M059J (cell line): ENCODE measurements around the gene PCDHGB4. TPM values are rescaled to one million over a fixed set of nuclear protein-coding genes. Genes with fewer than 3 reads are reported as not detected.
A peak's percentile ranks its signal among the peaks of the same experiment; 100 is the strongest.
"Not testable (repeated sequence)": the region's sequence is repeated elsewhere in the genome, so short reads cannot be mapped to it uniquely, and the experiment has no call there.

Experiments
- DNase-seq: peaks from one replicate; pipeline ENCODE4 v3.0.0-alpha.2; 2012; ENCODE audit warnings: low read depth
- total RNA-seq: library from RNA; depleted of rRNA; stranded (reverse); fragments of >200 nt; shearing (Covaris generic); gene quantifications from 2 replicates; pipeline ENCODE4 v1.2.3, GENCODE V29; 2014; rRNA removed

Gene PCDHGB4
- total RNA-seq = not detected in 2 replicates

GRCh38 chr5:141387557-141388311 lies at the start of gene PCDHGB4:
Gene PCDHGB4 (plus strand): TSS chr5:141387698. CDS start chr5:141387885, 187 bp downstream.
- not testable (repeated sequence) for DNase-seq

DNA sequence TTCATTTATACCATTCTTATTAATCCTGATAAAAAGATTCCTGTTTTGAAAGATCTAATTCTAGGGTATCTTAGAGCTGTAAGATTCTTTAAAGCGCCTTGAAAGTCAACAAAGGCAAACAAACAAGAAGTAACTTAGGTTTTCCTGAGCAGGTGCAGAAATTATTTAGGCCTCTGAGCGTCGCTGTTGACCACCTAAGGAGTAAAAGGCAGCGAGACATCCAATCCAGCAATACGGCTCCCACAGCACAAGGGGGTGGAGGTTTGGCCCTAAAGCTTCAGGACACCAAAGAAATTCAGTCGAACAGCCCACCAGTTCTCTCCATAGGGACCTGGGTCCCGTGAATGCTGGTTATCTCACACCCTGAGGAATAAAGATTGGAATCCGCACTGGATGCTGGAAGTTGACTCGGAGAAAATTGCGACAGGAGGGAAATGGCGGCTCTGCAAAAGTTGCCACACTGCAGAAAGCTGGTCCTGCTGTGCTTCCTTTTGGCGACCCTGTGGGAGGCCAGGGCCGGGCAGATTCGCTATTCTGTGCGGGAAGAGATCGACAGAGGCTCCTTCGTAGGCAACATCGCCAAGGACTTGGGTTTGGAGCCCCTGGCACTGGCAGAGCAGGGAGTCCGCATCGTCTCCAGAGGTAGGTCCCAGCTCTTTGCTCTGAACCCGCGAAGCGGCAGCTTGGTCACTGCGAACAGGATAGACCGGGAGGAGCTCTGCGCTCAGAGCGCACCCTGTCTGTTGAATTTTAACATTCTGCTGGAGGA lies 48.8 kb upstream of the PCDHGB4 start, which contains the start of gene PCDHGA2:
TSS of gene PCDHGA2 (plus strand) at position 223 of the 769 bp plus-strand sequence.
- no peak for DNase-seq

GRCh38 chr5:141340781-141341354 lies 46.6 kb upstream of the PCDHGB4 start:
- not testable (repeated sequence) for DNase-seq

GRCh38 chr5:141342773-141343172 lies 44.7 kb upstream of the PCDHGB4 start:
- DNase-seq = no peak

DNA sequence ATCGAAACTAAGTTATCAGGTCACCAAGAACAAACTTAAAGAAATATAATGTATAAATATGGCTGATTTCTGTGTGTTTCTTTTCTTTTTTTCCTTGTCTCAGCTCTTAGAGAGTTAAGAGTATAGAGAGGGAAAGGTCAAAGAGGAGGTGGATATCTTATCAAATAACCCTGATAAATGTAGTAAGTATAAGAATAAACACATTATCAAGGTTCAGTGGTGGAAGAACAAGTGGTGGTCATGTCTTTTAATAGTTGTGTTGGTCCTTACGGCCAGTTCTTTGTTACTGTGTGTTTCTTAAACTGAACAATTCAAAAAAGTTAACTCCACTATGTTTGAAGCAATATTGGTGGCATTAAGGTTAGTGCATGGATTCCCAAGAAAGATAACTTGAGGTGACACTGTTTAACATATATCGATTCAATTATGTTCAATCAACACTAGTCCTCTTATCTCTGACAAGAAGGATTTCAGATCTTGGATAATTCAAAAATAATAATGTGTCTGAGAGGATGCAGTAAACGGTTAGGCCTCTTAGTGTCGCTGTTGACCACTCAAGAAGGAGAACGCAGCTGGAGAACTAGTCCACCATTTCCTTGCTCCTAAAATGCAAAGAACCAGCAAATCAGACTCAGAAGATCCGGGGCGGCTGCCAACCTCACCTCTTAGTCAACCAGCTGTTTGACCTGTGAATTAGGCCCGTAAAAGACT lies 44.1 kb upstream of the PCDHGB4 start, which contains the start of gene PCDHGA3:
TSS of gene PCDHGA3 (plus strand) at position 588 of the 711 bp plus-strand sequence. CDS start 205 bp downstream, outside the sequence.
- DNase-seq = no peak

GRCh38 chr5:141343953-141344463 lies 43.5 kb upstream of the PCDHGB4 start:
- DNase-seq = no peak

DNA sequence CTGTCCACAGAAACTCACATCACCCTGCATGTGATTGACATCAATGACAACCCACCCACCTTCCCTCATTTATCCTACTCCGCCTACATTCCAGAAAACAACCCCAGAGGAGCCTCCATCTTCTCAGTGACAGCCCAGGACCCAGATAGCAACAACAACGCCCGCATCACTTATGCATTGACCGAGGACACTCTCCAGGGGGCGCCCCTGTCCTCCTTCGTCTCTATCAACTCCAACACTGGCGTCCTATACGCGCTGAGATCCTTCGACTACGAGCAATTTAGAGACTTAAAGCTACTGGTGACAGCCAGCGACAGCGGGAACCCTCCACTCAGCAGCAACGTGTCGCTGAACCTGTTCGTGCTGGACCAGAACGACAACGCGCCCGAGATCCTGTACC lies 42.2 kb upstream of the PCDHGB4 start:
- no peak for DNase-seq

- DNase-seq = not testable (repeated sequence)
These were observed 41.5 kb upstream of the PCDHGB4 start for GRCh38 chr5:141346017-141346416.

DNA sequence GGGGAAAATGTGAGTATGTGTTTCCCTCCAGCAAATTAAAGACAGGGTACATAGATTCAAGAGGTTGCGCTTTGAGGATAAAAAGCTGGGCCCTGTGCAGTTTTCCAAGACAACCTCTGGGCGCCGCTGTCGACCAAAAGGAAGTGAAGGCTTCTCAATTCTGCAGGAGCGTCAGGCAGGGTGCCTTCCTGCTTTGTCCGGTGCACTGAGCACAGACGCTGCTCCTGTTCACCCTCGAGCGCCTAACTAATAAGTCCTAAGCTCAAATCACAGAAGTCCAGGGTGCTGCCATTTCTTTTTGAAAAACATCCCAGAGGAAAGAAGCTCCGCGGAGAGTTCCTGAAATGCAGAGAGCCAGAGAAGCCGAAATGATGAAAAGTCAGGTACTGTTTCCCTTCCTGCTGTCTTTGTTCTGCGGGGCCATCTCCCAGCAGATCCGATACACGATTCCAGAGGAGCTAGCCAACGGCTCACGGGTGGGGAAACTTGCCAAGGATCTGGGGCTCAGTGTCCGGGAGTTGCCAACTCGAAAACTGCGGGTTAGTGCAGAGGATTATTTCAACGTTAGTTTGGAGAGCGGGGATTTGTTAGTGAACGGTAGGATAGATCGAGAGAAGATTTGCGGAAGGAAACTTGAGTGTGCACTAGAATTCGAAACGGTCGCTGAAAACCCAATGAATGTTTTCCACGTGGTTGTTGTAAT lies 37.4 kb upstream of the PCDHGB4 start, which contains the start of gene PCDHGB1:
TSS of gene PCDHGB1 (plus strand) at position 183 of the 703 bp plus-strand sequence. CDS start at position 345, 162 bp downstream.
- peak; percentile 86 for DNase-seq

DNA sequence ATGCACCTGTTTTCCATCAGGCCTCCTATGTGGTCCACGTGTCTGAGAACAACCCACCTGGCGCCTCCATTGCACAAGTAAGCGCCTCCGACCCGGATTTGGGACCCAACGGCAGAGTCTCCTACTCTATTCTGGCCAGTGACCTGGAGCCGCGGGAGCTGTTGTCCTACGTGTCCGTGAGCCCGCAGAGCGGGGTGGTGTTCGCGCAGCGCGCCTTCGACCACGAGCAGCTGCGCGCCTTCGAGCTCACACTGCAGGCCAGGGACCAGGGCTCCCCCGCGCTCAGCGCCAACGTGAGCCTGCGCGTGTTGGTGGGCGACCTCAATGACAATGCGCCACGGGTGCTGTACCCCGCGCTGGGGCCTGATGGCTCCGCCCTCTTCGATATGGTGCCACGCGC lies 35.9 kb upstream of the PCDHGB4 start:
- no peak for DNase-seq

DNA sequence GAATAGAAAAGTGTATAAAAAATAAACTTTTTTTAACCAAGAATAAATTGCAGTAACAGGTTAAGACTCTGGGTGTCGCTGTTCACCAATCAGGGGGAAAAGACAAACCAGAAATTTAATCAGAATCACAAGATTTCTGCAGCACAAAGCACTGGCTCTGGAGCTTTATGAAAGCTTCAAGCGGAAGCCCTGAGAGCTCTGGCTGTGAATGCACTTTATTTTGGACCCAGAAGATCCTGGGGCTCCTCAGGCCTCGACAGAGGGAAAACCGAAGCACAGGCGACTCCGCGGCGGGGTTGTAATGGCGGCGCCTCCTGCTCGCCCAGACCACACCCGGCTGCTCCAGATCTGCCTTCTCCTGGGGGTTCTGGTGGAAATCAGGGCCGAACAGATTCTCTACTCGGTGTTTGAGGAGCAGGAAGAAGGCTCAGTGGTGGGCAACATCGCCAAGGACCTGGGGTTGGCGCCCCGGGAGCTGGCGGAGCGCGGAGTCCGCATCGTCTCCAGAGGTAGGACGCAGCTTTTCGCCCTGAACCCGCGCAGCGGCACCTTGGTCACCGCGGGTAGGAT lies 32.5 kb upstream of the PCDHGB4 start, which contains the start of gene PCDHGA4:
TSS of gene PCDHGA4 (plus strand) at position 122 of the 570 bp plus-strand sequence. CDS start at position 209, 87 bp downstream.
- DNase-seq = no peak

DNA sequence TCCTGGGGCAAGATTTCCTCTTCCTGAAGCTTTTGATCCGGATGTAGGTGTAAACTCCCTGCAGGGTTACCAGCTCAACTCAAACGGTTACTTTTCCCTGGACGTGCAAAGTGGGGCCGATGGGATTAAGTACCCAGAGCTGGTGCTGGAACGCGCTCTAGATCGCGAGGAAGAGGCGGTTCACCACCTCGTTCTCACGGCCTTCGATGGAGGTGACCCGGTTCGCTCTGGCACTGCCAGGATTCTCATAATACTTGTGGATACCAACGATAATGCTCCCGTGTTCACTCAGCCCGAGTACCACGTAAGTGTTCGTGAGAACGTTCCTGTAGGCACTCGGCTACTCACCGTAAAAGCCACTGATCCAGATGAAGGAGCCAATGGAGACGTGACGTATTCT lies 31.9 kb upstream of the PCDHGB4 start:
- no peak for DNase-seq

DNA sequence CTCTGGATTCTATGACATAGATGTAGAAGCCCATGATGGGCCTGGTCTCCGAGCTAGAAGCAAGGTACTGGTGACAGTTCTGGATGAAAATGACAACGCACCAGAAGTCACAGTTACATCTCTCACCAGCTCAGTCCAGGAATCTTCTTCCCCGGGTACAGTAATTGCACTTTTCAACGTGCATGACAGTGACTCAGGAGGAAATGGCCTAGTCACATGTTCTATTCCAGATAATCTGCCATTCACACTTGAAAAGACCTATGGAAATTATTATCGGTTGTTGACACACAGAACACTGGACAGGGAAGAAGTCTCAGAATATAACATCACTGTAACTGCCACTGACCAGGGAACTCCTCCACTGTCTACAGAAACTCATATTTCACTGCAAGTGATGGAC lies 31.4 kb upstream of the PCDHGB4 start:
- no peak for DNase-seq

GRCh38 chr5:141356950-141357349 lies 30.5 kb upstream of the PCDHGB4 start:
- DNase-seq = no peak

DNA sequence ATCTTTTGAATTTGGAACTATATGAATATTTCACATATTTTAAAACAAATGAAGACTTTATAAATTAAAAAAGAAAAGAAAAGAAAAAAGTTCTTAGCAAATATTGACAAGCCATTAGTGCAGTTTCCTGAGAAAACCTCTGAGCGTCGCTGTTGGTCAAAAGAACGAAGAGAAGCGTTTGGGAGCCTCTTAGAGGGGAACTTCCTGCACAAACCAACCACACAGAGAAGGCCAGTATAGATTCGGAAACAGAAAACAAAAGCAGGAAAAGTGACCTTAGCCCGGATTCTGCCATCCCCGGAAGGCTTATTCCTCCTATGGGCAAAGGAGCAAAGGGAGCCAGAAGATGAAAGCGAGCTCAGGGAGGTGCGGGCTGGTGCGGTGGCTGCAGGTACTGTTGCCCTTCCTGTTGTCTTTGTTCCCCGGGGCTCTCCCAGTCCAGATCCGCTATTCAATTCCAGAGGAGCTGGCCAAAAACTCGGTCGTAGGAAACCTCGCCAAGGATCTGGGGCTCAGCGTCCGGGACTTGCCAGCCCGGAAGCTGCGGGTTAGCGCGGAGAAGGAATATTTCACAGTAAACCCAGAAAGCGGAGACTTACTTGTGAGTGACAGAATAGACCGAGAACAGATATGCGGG lies 27.6 kb upstream of the PCDHGB4 start, which contains the start of gene PCDHGB2:
TSS of gene PCDHGB2 (plus strand) at position 205 of the 637 bp plus-strand sequence. CDS start at position 347, 142 bp downstream.
- DNase-seq = peak; percentile 9

GRCh38 chr5:141360685-141361084 lies 26.8 kb upstream of the PCDHGB4 start:
- DNase-seq = no peak

DNA sequence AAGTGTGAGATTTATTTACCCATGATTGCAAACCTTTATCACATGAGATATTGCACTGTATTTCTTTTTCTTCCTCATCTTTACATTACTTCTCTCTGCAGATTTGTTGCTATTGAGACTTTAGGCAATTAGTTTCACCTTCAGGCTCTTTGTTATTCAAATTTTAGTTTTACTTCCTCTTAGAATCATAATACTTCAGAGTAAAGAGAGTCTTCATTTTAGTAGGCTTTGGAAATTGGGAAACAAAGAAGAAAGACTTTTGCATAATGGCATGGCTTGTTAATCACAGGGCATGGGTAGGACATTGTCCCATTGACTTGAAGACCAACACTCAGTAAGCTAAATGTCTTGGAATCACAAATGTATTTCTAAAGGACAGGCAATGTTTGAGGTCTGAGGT lies 24.8 kb upstream of the PCDHGB4 start:
- no peak for DNase-seq

DNA sequence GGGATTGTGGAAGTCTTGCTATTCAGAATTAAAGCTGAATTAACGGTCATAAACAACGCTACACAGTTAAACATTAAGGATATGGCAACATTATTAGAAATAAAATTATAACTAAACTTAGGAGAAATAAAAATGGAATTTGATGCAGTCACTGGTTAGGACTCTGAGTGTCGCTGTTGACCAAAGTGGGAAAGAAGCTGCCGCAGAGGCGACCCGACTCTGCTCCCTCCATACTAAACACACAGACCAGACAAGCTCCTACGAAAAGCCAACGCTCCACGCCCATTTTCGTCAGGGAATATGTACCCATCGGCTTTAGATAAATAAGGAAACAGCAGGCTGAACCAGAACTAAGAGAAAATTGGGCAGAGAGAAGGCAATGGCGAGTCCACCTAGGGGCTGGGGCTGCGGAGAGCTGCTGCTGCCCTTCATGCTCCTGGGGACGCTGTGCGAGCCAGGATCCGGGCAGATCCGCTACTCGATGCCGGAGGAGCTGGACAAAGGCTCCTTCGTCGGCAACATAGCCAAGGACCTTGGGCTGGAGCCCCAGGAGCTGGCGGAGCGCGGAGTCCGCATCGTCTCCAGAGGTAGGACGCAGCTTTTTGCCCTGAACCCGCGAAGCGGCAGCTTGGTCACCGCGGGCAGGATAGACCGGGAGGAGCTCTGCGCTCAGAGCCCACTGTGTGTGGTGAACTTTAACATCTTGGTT lies 23.4 kb upstream of the PCDHGB4 start, which contains the start of gene PCDHGA5:
TSS of gene PCDHGA5 (plus strand) at position 211 of the 709 bp plus-strand sequence. CDS start at position 380, 169 bp downstream.
- no peak for DNase-seq
